GM12878 (cell line): ENCODE results near the gene MOXD1. TPM values are rescaled to one million over a fixed set of nuclear protein-coding genes. Genes with fewer than 3 reads are reported as not detected.

ENCODE experiments used
- ATAC-seq: fragments of 200-7000 bp; cut with Tn5 transposase; 3 replicates; pipeline ENCODE4 v1.9.1; 2020; ENCODE audit warnings: mild to moderate bottlenecking, moderate library complexity
- BruUV-seq: library from RNA; stranded (reverse); fragments of 400-500 nt; replicated peaks from 2 replicates; lab custom pipeline; 2021; lab: Mats Ljungman, UMichigan
- CTCF ChIA-PET: fragments of 300-600 bp; sonication (Branson Sonifier 250); formaldehyde crosslinking; extraction: SDS; loops from one replicate; lab custom pipeline; 2021; ENCODE audit warnings: inconsistent platforms; lab: Yijun Ruan, JAX
- POLR2A ChIA-PET: fragments of 350-600 bp; formaldehyde crosslinking; extraction: SDS; loops from one replicate; lab custom pipeline; 2021; ENCODE audit warnings: inconsistent platforms; lab: Charles Lee
- RAD21 ChIA-PET: fragments of 300-600 bp; sonication (Branson Sonifier 250); formaldehyde crosslinking; loops from one replicate; lab custom pipeline; 2023; ENCODE audit warnings: antibody characterized with exemption; ENCODE audit not compliant: unreplicated experiment; lab: Charles Lee
- SMC1A ChIA-PET: fragments of 300-600 bp; sonication (Branson Sonifier 250); formaldehyde crosslinking; loops from one replicate; lab custom pipeline; 2023; ENCODE audit not compliant: unreplicated experiment, uncharacterized antibody; lab: Charles Lee
- DNase-seq: peaks from one replicate; pipeline ENCODE4 v3.0.0-alpha.2; 2011; ENCODE audit warnings: low read depth, low spot score
- FAIRE-seq: peaks from 3 replicates; lab custom pipeline; 2011; peaks lifted over from hg19 to GRCh38; lab: Jason Lieb, UNC
- H2AFZ ChIP-seq: 2 replicates; pipeline ENCODE4 v1.6.0; 2011; ENCODE audit warnings: low read depth, low read length, control low read depth; ENCODE audit not compliant: control insufficient read depth
- H3K27ac ChIP-seq: 2 replicates; pipeline ENCODE4 v1.5.1; 2011; ENCODE audit warnings: control low read depth; ENCODE audit not compliant: control insufficient read depth, insufficient read depth
- H3K27me3 ChIP-seq, 2 experiments: replicated peaks in 1 of 2; 2 replicates each; pipeline versions ENCODE4 v1.6.0 to v1.6.1; 2011; ENCODE audit warnings: low read length in 1 of 2; ENCODE audit not compliant: control insufficient read depth in 2 of 2, insufficient read depth in 2 of 2
- H3K36me3 ChIP-seq, 2 experiments: 2 replicates each; pipeline ENCODE4 v1.5.1; 2011; ENCODE audit warnings: low read length in 1 of 2; ENCODE audit not compliant: control insufficient read depth in 2 of 2, insufficient read depth in 2 of 2
- H3K4me1 ChIP-seq: 2 replicates; pipeline ENCODE4 v1.6.1; 2011; ENCODE audit warnings: mild to moderate bottlenecking, low read length, moderate library complexity, mixed read lengths; ENCODE audit not compliant: control insufficient read depth, insufficient read depth
- H3K4me2 ChIP-seq: 2 replicates; pipeline ENCODE4 v1.6.0; 2011; ENCODE audit warnings: control low read depth; ENCODE audit not compliant: control insufficient read depth, insufficient read depth
- H3K4me3 ChIP-seq: fragments of 200-600 bp; sonication (generic); 2 replicates; pipeline ENCODE4 v1.5.1; 2016
- H3K79me2 ChIP-seq: 2 replicates; pipeline ENCODE4 v1.6.0; 2011; ENCODE audit warnings: low read length; ENCODE audit not compliant: control insufficient read depth, insufficient read depth
- H3K9ac ChIP-seq: 2 replicates; pipeline ENCODE4 v1.8.0; 2011; ENCODE audit warnings: low read length, control low read depth, mixed read lengths; ENCODE audit not compliant: control insufficient read depth, insufficient read depth
- H3K9me3 ChIP-seq: replicated peaks from 3 replicates; pipeline ENCODE4 v1.5.1; 2011; ENCODE audit warnings: mild to moderate bottlenecking, low read length; ENCODE audit not compliant: control insufficient read depth, insufficient read depth
- H4K20me1 ChIP-seq: 2 replicates; pipeline ENCODE4 v1.6.0; 2011; ENCODE audit not compliant: control insufficient read depth, insufficient read depth
- ATF3 ChIP-seq: IDR thresholded peaks from 2 replicates; pipeline ENCODE4 v1.6.1; 2011; ENCODE audit warnings: low read depth, mild to moderate bottlenecking, low read length, moderate library complexity, borderline replicate concordance; ENCODE audit errors: extremely low read depth
- BCL11A ChIP-seq: IDR thresholded peaks from 2 replicates; pipeline ENCODE4 v1.6.1; 2011; ENCODE audit warnings: low read depth, low read length
- BMI1 ChIP-seq: fragments of 450-650 bp; IDR thresholded peaks from 2 replicates; pipeline ENCODE4 v1.6.1; 2016; ENCODE audit warnings: mild to moderate bottlenecking, moderate library complexity, borderline replicate concordance
- EGR1 ChIP-seq, 2 experiments: IDR thresholded peaks; 1 replicate in 1 of 2; 2 replicates in 1 of 2; pipeline ENCODE4 v1.6.1; 2011 to 2012; ENCODE audit warnings: low read depth in 2 of 2, low read length in 2 of 2, borderline replicate concordance in 1 of 2, mild to moderate bottlenecking in 1 of 2, moderate library complexity in 1 of 2
- HCFC1 ChIP-seq: fragments of 150-350 bp; IDR thresholded peaks from 2 replicates; pipeline ENCODE4 v1.6.1; 2014; ENCODE audit warnings: low read length
- HDGF ChIP-seq: fragments of 450-650 bp; IDR thresholded peaks from 2 replicates; pipeline ENCODE4 v1.6.1; 2016; ENCODE audit warnings: antibody characterized with exemption
- NFIC ChIP-seq: IDR thresholded peaks from 2 replicates; pipeline ENCODE4 v1.6.1; 2012; ENCODE audit warnings: low read depth, mild to moderate bottlenecking, inconsistent platforms, low read length, moderate library complexity
- NFYA ChIP-seq: IDR thresholded peaks from 2 replicates; pipeline ENCODE4 v1.6.1; 2011; ENCODE audit warnings: low read depth, mild to moderate bottlenecking, low read length, improper control_type of control experiment, borderline replicate concordance
- NFYB ChIP-seq: IDR thresholded peaks from 2 replicates; pipeline ENCODE4 v1.6.1; 2011; ENCODE audit warnings: low read depth, mild to moderate bottlenecking, low read length, improper control_type of control experiment, moderate library complexity; ENCODE audit not compliant: insufficient read depth
- NR2F1 ChIP-seq: fragments of 450-650 bp; conservative IDR thresholded peaks from 2 replicates; pipeline ENCODE4 v1.6.1; 2017; ENCODE audit warnings: mild to moderate bottlenecking
- RFX5 ChIP-seq: IDR thresholded peaks from 2 replicates; pipeline ENCODE4 v1.6.1; 2011; ENCODE audit warnings: low read depth, low read length, improper control_type of control experiment
- SREBF2 ChIP-seq: IDR thresholded peaks from 2 replicates; pipeline ENCODE4 v1.6.1; 2012; ENCODE audit warnings: mild to moderate bottlenecking, low read length
- WGBS: methylation state at CpG from one replicate; pipeline ENCODE4 v1.1.6; 2016; ENCODE audit warnings: low lambda C conversion rate; ENCODE audit not compliant: insufficient replicate concordance, insufficient coverage; ENCODE audit errors: missing lambda C conversion rate; 5-methylcytosine and 5-hydroxymethylcytosine counted together
- in situ Hi-C: fragments of 300-500 bp; cut with MboI; formaldehyde crosslinking; loops from 9 replicates; pipeline ENCODE4 v1.14.3; 2018; ENCODE audit warnings: mixed read lengths
- intact Hi-C: fragments of 100-400 bp; cut with micrococcal nuclease; formaldehyde crosslinking; loops from one replicate; pipeline ENCODE4 v1.14.2; 2022; ENCODE audit not compliant: unreplicated experiment
- polyA plus RNA-seq, 11 experiments: library from polyadenylated mRNA; depleted of rRNA in 4 of 11; unstranded in 6 of 11; stranded (reverse) in 5 of 11; fragments of >200 nt; fragmentation: Nextera tagmentation in 4 of 11; fragmentation: Illumina TruSeq in 1 of 11; extraction: Ambion mirVana in 4 of 11; extraction: Trizol in 1 of 11; gene quantifications; 1 replicate in 1 of 11; 2 replicates in 10 of 11; pipeline versions ENCODE4 v1.2.1 to v1.2.3, GENCODE V29; 2011 to 2016; ENCODE audit warnings: inconsistent platforms in 2 of 11, missing spikeins in 2 of 11, low read depth in 1 of 11
- total RNA-seq, 4 experiments: library from RNA; depleted of rRNA in 3 of 4; stranded (reverse); fragments of >200 nt in 3 of 4; fragmentation: Illumina TruSeq in 1 of 4; extraction: Trizol in 1 of 4; gene quantifications; 2 replicates each; pipeline versions ENCODE4 v1.2.1 to v1.2.3, GENCODE V29; 2013 to 2021

The MOXD1 gene
- total and polyA plus RNA-seq, 10 of the 15 experiments (the other 5 are each of a cell fraction or from before 2014, with no cell fraction given) = 0.03 to 2.1 (median 0.64) TPM

- Histone ChIP-seq H3K9me3 (peaks cover 9% of the 10 kb centered on the region), H3K4me2 (no peak overlapping the region), H3K4me1 (no peaks in the 10 kb centered on the region), H3K36me3 (no peaks in the 10 kb centered on the region), H3K9ac (no peak overlapping the region)
- POLR2A ChIA-PET = no interaction called here
- in situ Hi-C loops = no loop called here
- no peak for TF ChIP-seq EGR1 (IDR thresholded peaks at IDR 0.05; ENCODE audit: borderline replicate concordance in 1 of 2, low read depth in 2 of 2, low read length in 2 of 2)
- TF ChIP-seq NFIC = no peak
- no peak for TF ChIP-seq SREBF2
- TF ChIP-seq HCFC1 = no peak
- TF ChIP-seq HDGF = no peak
- no peak for TF ChIP-seq NFYA
- TF ChIP-seq NR2F1 = no peak
- TF ChIP-seq RFX5 = no peak
- TF ChIP-seq BCL11A = no peak
- TF ChIP-seq BMI1 = no peak
- TF ChIP-seq NFYB = no peak
- no peak for TF ChIP-seq ATF3
- TF ChIP-seq, all 136 proteins: peak for 0
- H3K27me3 ChIP-seq = no peaks in the 10 kb centered on the region
- ChIA-PET RAD21 (no interaction called here), CTCF (interaction anchor here (2.9 kb wide), 1 partner anchor 116 kb away, joined by 11 read pairs; no protein-coding TSS in a partner anchor), SMC1A (interaction anchor here (0.6 to 3.0 kb wide), 3 partner anchors 89 to 337 kb away, joined by 3 to 15 read pairs (median 3); no protein-coding TSS in a partner anchor)
- DNase-seq (no peak), ATAC-seq (no peak), FAIRE-seq (no peak)
- no peaks in the 10 kb centered on the region; the same call in 1 of the 2 replicates for H3K79me2 ChIP-seq
- WGBS = 63% methylated on average over 2 of the region's 2 CpGs
- no peak overlapping the region for H3K4me3 ChIP-seq
- no peak overlapping the region for H3K27ac ChIP-seq
- H4K20me1 ChIP-seq = no peaks in the 10 kb centered on the region
- H2AFZ ChIP-seq = no peak overlapping the region
- no TSS peak for BruUV-seq
- intact Hi-C loops = no loop called here
Observed at GRCh38 chr6:132395015-132395597, 6.2 kb downstream of the MOXD1 start.
